Hepatocyte (in vitro differentiated cells): ENCODE results near the gene HTT.

ENCODE experiments used
- EZH2 ChIP-seq: fragments of 200-600 bp; sonication (generic); IDR thresholded peaks from 2 replicates; pipeline ENCODE4 v1.6.1; 2016; ENCODE audit warnings: antibody characterized with exemption, mild to moderate bottlenecking, borderline replicate concordance
- TF ChIP-seq, protein P1 (sequence below): fragments of 200-600 bp; sonication (generic); IDR thresholded peaks from 2 replicates; pipeline ENCODE4 v1.5.1; 2016; ENCODE audit warnings: antibody characterized with exemption, mild to moderate bottlenecking; ENCODE audit not compliant: poor library complexity

DNA sequence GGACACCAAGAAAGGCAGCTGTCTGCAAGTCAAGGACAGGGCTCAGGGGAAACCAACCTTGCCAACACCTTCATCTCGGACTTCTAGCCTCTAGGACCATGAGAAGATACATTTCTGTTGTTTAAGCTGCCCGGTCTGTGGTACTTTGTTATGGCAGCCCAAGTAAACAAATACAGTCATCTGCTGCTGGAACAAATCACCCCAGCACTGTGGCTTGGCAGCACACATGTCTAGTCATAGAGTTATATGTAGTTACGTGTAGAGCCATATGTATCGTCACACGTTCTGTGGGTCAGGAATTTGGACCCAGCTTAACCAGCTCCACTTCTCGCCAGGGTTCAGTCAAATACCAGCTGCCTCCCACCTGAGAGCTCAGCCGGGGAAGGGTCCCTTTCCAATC, 2.7 kb upstream of the HTT start:
- TF ChIP-seq, protein P1, sequence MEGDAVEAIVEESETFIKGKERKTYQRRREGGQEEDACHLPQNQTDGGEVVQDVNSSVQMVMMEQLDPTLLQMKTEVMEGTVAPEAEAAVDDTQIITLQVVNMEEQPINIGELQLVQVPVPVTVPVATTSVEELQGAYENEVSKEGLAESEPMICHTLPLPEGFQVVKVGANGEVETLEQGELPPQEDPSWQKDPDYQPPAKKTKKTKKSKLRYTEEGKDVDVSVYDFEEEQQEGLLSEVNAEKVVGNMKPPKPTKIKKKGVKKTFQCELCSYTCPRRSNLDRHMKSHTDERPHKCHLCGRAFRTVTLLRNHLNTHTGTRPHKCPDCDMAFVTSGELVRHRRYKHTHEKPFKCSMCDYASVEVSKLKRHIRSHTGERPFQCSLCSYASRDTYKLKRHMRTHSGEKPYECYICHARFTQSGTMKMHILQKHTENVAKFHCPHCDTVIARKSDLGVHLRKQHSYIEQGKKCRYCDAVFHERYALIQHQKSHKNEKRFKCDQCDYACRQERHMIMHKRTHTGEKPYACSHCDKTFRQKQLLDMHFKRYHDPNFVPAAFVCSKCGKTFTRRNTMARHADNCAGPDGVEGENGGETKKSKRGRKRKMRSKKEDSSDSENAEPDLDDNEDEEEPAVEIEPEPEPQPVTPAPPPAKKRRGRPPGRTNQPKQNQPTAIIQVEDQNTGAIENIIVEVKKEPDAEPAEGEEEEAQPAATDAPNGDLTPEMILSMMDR: no peak
- TF ChIP-seq EZH2: no peak
